Chondrocyte (in vitro differentiated cells): ENCODE results near the gene FNBP1. TPM values are rescaled to one million over a fixed set of nuclear protein-coding genes. Genes with fewer than 3 reads are reported as not detected.
"Not testable (repeated sequence)": the region's sequence is repeated elsewhere in the genome, so short reads cannot be mapped to it uniquely, and the experiment has no call there.

Experiments
- DNase-seq: peaks from one replicate; pipeline ENCODE4 v3.0.0; 2021; ENCODE audit warnings: mixed read lengths, low spot score
- H3K27ac Mint-ChIP-seq: one replicate; pipeline ENCODE4 v1.8.0; 2021; ENCODE audit warnings: mild to moderate bottlenecking, moderate library complexity, mixed read lengths; ENCODE audit not compliant: unreplicated experiment
- H3K27me3 Mint-ChIP-seq: 2 replicates; pipeline ENCODE4 v1.8.0; 2021; ENCODE audit warnings: low read depth, mixed read lengths
- H3K36me3 Mint-ChIP-seq: 2 replicates; pipeline ENCODE4 v1.8.0; 2021; ENCODE audit warnings: low read depth, mixed read lengths
- H3K4me1 Mint-ChIP-seq: 2 replicates; pipeline ENCODE4 v1.8.0; 2021; ENCODE audit warnings: low read depth, mild to moderate bottlenecking, mixed read lengths
- H3K4me3 Mint-ChIP-seq: one replicate; pipeline ENCODE4 v1.8.0; 2021; ENCODE audit warnings: mild to moderate bottlenecking, moderate library complexity, mixed read lengths; ENCODE audit not compliant: unreplicated experiment
- H3K9me3 Mint-ChIP-seq: 2 replicates; pipeline ENCODE4 v1.8.0; 2021; ENCODE audit warnings: low read depth, mixed read lengths
- CTCF ChIP-seq: fragments of 200-600 bp; sonication (generic); IDR thresholded peaks from 2 replicates; pipeline ENCODE4 v1.5.0; 2021; ENCODE audit warnings: antibody characterized with exemption, mild to moderate bottlenecking, moderate library complexity
- total RNA-seq: library from RNA; stranded (reverse); gene quantifications from 3 replicates; pipeline ENCODE4 v1.2.1, GENCODE V29; 2021

Gene FNBP1
- total RNA-seq, 1 donor from 2014 or later = 61.2 TPM

DNA sequence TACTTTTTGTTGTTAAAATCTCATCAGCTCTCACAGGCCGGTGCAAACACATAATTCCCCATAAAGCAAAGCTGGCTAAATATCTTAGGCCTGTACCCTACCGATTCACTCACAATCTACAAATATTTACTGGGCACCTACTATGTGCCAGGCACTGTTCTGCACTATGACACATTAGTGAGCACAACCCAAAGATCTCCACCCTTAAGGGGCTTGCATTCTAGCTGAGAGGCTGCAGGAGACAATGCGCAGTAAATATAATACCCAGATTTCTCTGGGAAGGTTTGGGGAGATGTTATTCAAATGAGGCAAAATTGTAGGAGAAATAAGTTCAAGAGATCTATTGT is 53.7 kb downstream of the FNBP1 start:
- no peaks in the 10 kb centered on the region for H3K9me3 Mint-ChIP-seq
- no peaks in the 10 kb centered on the region for H3K27me3 Mint-ChIP-seq
- peak overlapping the region; percentile 93 for H3K27ac Mint-ChIP-seq
- H3K36me3 Mint-ChIP-seq = peaks cover 4% of the 10 kb centered on the region
- no peak overlapping the region for H3K4me3 Mint-ChIP-seq
- no peak for DNase-seq
- TF ChIP-seq CTCF = no peak
- peaks cover 66% of the 10 kb centered on the region for H3K4me1 Mint-ChIP-seq

- no peak for TF ChIP-seq CTCF
- peak overlapping the region; percentile 93 for H3K27ac Mint-ChIP-seq
- H3K36me3 Mint-ChIP-seq = peaks cover 4% of the 10 kb centered on the region
- H3K27me3 Mint-ChIP-seq = no peaks in the 10 kb centered on the region
- no peak for DNase-seq
- peaks cover 67% of the 10 kb centered on the region for H3K4me1 Mint-ChIP-seq
- no peak overlapping the region for H3K4me3 Mint-ChIP-seq
- no peaks in the 10 kb centered on the region for H3K9me3 Mint-ChIP-seq
Observed at GRCh38 chr9:129988607-129989361, 54.2 kb downstream of the FNBP1 start.

DNA sequence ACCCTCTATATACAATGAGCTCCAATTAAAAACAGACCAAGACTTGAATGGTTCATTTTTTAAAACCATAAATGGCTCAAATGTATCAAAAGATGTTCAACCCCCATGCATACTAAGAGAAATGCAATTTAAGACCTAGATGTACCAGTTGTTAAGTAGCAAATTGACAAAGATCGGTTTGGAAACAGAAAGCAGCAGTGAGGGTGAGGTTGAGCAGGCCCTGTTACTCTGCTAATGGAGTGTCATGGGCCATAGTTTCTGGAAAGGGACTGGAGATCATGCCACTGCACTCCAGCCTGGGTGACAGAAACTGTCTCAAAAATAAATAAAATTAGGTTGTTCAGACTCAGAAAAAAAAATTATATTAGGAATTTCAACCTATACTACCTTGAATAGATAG is 55.0 kb downstream of the FNBP1 start:
- H3K27ac Mint-ChIP-seq = no peak overlapping the region
- H3K4me1 Mint-ChIP-seq = peaks cover 74% of the 10 kb centered on the region
- peaks cover 4% of the 10 kb centered on the region for H3K36me3 Mint-ChIP-seq
- no peak for DNase-seq
- no peak for TF ChIP-seq CTCF
- H3K27me3 Mint-ChIP-seq = no peaks in the 10 kb centered on the region
- H3K9me3 Mint-ChIP-seq = no peaks in the 10 kb centered on the region
- H3K4me3 Mint-ChIP-seq = no peak overlapping the region

DNA sequence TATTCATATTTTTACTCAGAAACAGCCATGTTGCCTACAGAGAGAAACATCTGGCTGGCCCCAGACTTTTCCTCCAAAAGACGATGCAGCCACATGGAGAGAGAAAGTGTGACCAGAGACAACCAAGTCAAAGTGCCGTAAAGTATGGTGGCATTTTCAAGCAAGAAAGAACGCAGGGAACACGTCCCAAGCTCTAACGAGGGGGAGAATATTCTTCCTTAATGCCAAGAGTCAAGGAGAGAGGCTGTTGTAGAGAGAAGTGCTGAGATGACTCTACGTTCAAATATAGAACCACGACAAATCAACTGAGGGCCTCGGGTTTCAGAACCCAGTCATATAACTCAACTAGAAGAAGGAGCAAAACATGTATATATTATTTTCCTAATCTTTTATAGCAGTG is 55.9 kb downstream of the FNBP1 start:
- no peaks in the 10 kb centered on the region for H3K9me3 Mint-ChIP-seq
- H3K4me3 Mint-ChIP-seq = no peak overlapping the region
- no peak for TF ChIP-seq CTCF
- H3K4me1 Mint-ChIP-seq = peaks cover 72% of the 10 kb centered on the region
- peaks cover 4% of the 10 kb centered on the region for H3K36me3 Mint-ChIP-seq
- H3K27me3 Mint-ChIP-seq = no peaks in the 10 kb centered on the region
- DNase-seq = no peak
- H3K27ac Mint-ChIP-seq = peak overlapping the region; percentile 90

DNA sequence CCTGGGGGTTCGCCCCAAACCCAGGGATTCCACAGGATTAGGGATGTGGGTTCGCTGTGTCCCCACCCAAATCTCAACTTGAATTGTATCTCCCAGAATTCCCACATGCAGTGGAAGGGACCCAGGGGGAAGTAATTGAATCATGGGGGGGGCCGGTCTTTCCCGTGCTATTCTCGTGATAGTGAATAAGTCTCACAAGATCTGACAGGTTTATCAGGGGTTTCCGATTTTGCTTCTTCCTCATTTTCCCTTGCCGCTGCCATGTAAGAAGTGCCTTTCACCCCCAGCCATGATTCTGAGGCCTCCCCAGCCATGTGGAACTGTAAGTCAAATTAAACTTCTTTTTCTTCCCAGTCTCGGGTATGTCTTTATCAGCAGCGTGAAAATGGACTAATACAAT is 58.4 kb downstream of the FNBP1 start:
- H3K27ac Mint-ChIP-seq = not testable (repeated sequence)
- peaks cover 54% of the 10 kb centered on the region for H3K4me1 Mint-ChIP-seq

GRCh38 chr9:129983891-129984290 is 59.1 kb downstream of the FNBP1 start:
- no peak for TF ChIP-seq CTCF
- H3K36me3 Mint-ChIP-seq = peaks cover 10% of the 10 kb centered on the region
- H3K27me3 Mint-ChIP-seq = no peaks in the 10 kb centered on the region
- peak overlapping the region; percentile 86 for H3K27ac Mint-ChIP-seq
- peaks cover 53% of the 10 kb centered on the region for H3K4me1 Mint-ChIP-seq
- no peaks in the 10 kb centered on the region for H3K9me3 Mint-ChIP-seq
- H3K4me3 Mint-ChIP-seq = no peak overlapping the region
- DNase-seq = no peak

More for the DNA sequence above, 58.4 kb downstream of the FNBP1 start:
- DNase-seq, H3K27me3 Mint-ChIP-seq, H3K36me3 Mint-ChIP-seq, H3K4me3 Mint-ChIP-seq, H3K9me3 Mint-ChIP-seq: not testable (repeated sequence)
